T47D (cell line): ENCODE measurements around the gene CNN1.

ENCODE experiments used
- DNase-seq, 2 experiments: peaks; one replicate each; pipeline versions ENCODE4 v3.0.0 to v3.0.0-alpha.2; 2011 to 2012; ENCODE audit warnings: low read depth in 1 of 2, low spot score in 1 of 2
- JUND ChIP-seq: IDR thresholded peaks from 2 replicates; pipeline ENCODE4 v1.6.1; 2012; ENCODE audit warnings: low read depth
- in situ Hi-C: cut with HindIII; loops from 2 replicates; pipeline ENCODE4 v1.10.0; 2016; ENCODE audit warnings: low sequenced_read_pairs, low pct_unique_long_range_greater_than_20kb

Gene CNN1

DNA sequence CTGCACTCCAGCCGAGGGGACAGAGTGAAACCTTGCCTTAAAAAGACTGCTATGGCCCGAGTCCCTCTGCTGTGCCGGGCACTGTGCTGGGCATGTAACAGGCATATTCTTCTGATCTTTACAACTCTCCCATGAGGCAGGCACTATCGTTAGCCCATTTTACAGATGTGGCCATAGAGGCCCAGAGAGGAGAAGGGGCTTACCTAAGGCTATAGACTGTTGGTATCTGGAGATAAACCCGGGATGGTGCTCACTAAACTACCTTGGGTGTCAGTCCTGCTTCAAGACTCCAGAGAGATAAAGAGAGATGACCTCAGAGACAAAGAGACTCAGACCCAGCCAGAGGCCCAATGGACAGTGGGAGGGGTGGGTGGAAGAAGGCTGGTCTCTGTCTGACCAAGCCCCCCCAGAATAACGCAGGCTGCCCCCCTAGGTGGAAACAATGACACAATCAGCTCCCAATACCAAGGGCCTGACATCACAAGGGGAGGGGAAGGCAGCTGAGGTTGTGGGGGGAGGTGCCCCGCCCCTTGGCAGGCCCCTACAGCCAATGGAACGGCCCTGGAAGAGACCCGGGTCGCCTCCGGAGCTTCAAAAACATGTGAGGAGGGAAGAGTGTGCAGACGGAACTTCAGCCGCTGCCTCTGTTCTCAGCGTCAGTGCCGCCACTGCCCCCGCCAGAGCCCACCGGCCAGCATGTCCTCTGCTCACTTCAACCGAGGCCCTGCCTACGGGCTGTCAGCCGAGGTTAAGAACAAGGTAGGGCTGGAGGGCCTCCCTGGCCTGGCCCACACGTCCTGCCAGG, at the start of gene CNN1:
CNN1 (plus strand) TSS at position 620 of the 805 bp plus-strand sequence; CDS start at position 697, 77 bp downstream.
- TF ChIP-seq JUND, result no peak
- in situ Hi-C loops, result no loop called here
- no peak for DNase-seq

DNA sequence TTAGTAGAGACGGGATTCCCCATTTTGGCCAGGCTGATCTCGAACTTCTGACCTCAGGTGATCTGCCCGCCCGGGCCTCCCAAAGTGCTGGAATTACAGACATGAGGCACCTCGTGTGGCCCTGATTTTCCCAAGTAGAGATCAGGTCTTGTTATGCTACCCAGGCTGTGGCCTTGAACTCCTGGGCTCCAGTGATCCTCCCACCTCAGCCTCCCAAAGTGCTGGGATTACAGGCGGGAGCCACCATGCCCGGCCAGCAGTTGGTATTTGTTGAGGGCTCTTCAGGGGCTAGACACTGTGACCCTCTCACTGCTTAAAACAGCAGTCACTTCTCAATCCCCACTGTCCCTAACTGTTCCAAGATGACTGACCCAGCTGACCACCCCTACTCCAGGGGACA, 49.3 kb upstream of the CNN1 start:
- in situ Hi-C loops, result no loop called here
- TF ChIP-seq JUND, result no peak
- no peak for DNase-seq

GRCh38 chr19:11494634-11495285, 43.9 kb upstream of the CNN1 start:
- no peak for DNase-seq
- no peak for TF ChIP-seq JUND
- in situ Hi-C loops, result no loop called here

GRCh38 chr19:11495481-11495880, 43.2 kb upstream of the CNN1 start:
- in situ Hi-C loops, result no loop called here
- no peak for TF ChIP-seq JUND
- DNase-seq, result no peak

DNA sequence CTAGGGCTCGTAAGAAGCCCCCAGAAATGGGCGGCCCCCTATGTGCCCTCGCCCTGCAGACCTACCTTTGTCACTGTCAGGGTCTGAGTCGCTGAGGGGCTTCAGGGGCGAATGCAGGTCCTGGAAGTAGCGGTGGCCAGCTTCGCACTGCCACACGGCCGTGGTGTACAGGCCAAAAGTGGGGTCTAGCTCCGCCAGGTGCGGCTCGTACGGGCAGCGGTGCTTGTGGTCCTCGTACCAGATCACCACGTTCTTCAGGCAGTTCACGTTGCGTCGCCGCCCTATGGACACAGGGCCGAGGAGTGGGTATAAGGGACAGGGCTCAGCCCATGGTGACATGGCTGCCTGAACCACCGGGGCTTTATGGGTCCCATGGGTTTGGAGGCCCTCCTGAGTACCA, 42.8 kb upstream of the CNN1 start:
- TF ChIP-seq JUND, result no peak
- in situ Hi-C loops, result no loop called here
- no peak for DNase-seq

DNA sequence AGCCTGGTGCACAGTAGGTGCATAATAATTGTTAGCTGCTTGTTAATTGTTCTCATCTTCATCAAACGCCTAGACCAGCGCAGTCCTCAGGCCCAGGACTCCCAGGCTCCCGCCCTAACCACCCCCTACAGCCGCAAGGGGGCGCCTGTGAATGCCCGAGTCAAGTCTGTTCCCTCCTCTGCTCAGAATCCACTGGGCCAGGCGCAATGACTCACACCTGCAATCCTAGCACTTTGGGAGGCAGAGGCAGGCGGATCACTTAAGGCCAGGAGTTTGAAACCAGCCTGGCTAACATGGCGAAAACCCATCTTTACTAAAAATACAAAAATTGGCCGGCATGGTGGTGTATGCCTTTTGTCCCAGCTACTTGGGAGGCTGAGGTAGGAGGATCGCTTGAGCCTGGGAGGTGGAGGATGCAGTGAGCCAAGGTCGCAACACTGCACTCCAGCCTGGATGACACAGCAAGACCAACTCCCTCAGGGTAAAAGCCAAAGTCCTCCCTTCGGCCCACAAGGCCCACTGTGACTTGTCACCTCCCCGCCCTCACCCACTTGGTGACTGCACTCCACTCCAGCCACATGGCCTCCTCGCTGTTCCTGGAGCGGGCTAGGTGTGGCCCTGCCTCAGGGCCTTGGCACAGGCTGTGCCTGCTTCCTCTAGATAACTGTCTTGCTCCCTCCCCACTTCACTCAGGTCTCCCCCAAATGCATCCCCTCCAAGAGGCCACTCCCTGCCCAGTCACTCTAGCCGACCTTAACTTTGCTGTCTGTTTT, 42.1 kb upstream of the CNN1 start:
- in situ Hi-C loops, result no loop called here
- TF ChIP-seq JUND, result no peak
- DNase-seq, result peak in 1 of 2 experiments; percentile 75

- in situ Hi-C loops, result no loop called here
- no peak for TF ChIP-seq JUND
- no peak for DNase-seq
These were observed 39.4 kb upstream of the CNN1 start for GRCh38 chr19:11499220-11499726.

DNA sequence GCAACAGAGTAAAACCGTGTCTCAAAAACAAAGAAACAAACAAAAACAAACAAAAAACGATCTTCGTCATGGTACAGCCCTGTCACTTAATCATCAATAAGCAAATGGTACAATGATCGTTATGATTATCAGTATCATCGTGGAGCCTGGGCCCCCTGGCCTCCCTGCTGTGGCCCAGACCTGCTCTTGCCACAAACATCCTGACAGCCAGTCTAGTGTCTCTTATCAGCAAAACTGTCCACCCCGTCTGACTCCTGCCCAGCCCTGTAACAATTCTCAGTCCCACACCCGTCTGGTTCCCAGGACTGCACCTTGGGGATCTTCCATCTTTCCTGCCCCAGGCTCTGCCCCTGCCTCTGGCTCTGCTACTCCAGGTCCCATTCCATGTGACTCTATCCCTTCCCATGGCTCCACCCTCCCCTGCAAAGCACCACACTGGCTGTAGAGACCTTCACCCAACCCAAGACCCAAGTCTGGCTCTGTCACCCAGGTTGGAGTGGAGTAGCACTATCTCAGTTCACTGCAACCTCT, 38.7 kb upstream of the CNN1 start:
- TF ChIP-seq JUND, result no peak
- DNase-seq, result no peak
- in situ Hi-C loops, result no loop called here

GRCh38 chr19:11504502-11505031, 34.1 kb upstream of the CNN1 start:
- no peak for DNase-seq
- in situ Hi-C loops, result no loop called here
- no peak for TF ChIP-seq JUND

DNA sequence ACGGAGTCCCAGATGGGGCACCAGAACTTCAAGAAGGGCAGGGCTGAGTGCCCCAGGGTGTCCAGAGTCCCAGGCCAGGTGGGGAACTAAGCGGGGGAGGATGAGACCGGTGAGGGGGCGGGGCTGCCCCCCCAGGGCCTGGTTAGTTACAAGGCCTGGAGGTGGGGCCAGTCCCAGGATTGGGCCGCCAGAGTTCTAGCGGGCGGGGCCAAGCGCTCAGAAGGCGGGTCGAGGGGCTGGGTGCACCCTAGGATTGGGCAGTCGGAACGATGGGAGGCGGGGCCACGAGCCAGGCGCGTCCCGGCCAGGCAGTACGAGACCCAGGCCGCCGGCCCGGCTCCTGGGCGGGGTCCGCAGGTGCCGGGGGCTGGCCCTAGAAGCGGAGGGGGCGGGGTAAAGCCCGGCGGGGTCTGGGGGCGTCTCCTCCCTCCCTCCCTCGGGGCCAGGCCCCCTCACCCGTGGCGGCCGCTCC, 33.6 kb upstream of the CNN1 start:
- no peak for TF ChIP-seq JUND
- in situ Hi-C loops, result no loop called here
- peak; percentile 89 to 96 for DNase-seq

GRCh38 chr19:11505504-11506100, 33.0 kb upstream of the CNN1 start, which contains the start of gene ZNF653:
Gene ZNF653, minus strand, starts transcription at chr19:11505839. Its CDS starts 53 bp downstream, at chr19:11505786.
- DNase-seq, result peak; percentile 94 to 96
- in situ Hi-C loops, result no loop called here
- TF ChIP-seq JUND, result no peak
